Mesenchymal stem cell (in vitro differentiated cells and primary cell): Measurements from ENCODE around the gene PFAS.

Experiments
- DNase-seq: peaks from one replicate; pipeline ENCODE4 v3.0.0-alpha.2; 2013
- H2AFZ ChIP-seq: one replicate; pipeline ENCODE4 v1.6.1; 2013; ENCODE audit warnings: low read depth, mild to moderate bottlenecking, control low read depth, inconsistent platforms, low read length, moderate library complexity
- H2AK5ac ChIP-seq: 2 replicates; pipeline ENCODE4 v1.6.1; 2013; ENCODE audit warnings: low read length, moderate library complexity, mild to moderate bottlenecking, inconsistent platforms; ENCODE audit not compliant: severe bottlenecking
- H2BK120ac ChIP-seq: one replicate; pipeline ENCODE4 v1.6.1; 2013; ENCODE audit warnings: low read depth, mild to moderate bottlenecking, inconsistent platforms, low read length, moderate library complexity
- H2BK12ac ChIP-seq, 2 experiments: one replicate each; pipeline ENCODE4 v1.6.1; 2013; ENCODE audit warnings: inconsistent platforms in 2 of 2, low read length in 2 of 2, mild to moderate bottlenecking in 2 of 2, moderate library complexity in 2 of 2, control low read depth in 1 of 2
- H2BK15ac ChIP-seq: one replicate; pipeline ENCODE4 v1.6.1; 2013; ENCODE audit warnings: mild to moderate bottlenecking, low read depth, inconsistent platforms; ENCODE audit not compliant: poor library complexity, severe bottlenecking
- H2BK5ac ChIP-seq: 2 replicates; pipeline ENCODE4 v1.6.1; 2013; ENCODE audit warnings: low read depth, mild to moderate bottlenecking, low read length, control low read depth, inconsistent platforms; ENCODE audit not compliant: poor library complexity, severe bottlenecking
- H3K14ac ChIP-seq, 2 experiments: one replicate each; pipeline ENCODE4 v1.6.1; 2013; ENCODE audit warnings: inconsistent platforms in 2 of 2, low read length in 2 of 2, control low read depth in 1 of 2, mild to moderate bottlenecking in 1 of 2, moderate library complexity in 1 of 2
- H3K18ac ChIP-seq, 2 experiments: one replicate each; pipeline ENCODE4 v1.6.1; 2013; ENCODE audit warnings: inconsistent platforms in 2 of 2, low read length in 2 of 2, control low read depth in 1 of 2, low read depth in 1 of 2, mild to moderate bottlenecking in 1 of 2
- H3K23ac ChIP-seq, 2 experiments: one replicate each; pipeline ENCODE4 v1.6.1; 2013; ENCODE audit warnings: inconsistent platforms in 2 of 2, low read length in 2 of 2, mild to moderate bottlenecking in 2 of 2, moderate library complexity in 2 of 2, control low read depth in 1 of 2
- H3K27ac ChIP-seq: 2 replicates; pipeline ENCODE4 v1.5.1; 2013; ENCODE audit warnings: mild to moderate bottlenecking, moderate library complexity, low read length, control low read depth, inconsistent platforms; ENCODE audit not compliant: poor library complexity, severe bottlenecking
- H3K27me3 ChIP-seq, 2 experiments: 2 replicates each; pipeline versions ENCODE4 v1.6.1 to v1.7.0; 2013; ENCODE audit warnings: low read length in 2 of 2, mild to moderate bottlenecking in 2 of 2, moderate library complexity in 2 of 2, control low read depth in 1 of 2, inconsistent platforms in 1 of 2; ENCODE audit not compliant: control insufficient read depth in 1 of 2, insufficient read depth in 1 of 2
- H3K36me3 ChIP-seq, 2 experiments: 2 replicates each; pipeline versions ENCODE4 v1.6.1 to v1.7.0; 2013; ENCODE audit warnings: low read length in 2 of 2, control low read depth in 1 of 2, inconsistent platforms in 1 of 2, low read depth in 1 of 2, mild to moderate bottlenecking in 1 of 2; ENCODE audit not compliant: insufficient read depth in 2 of 2, control insufficient read depth in 1 of 2
- H3K4ac ChIP-seq, 2 experiments: one replicate each; pipeline ENCODE4 v1.6.1; 2013; ENCODE audit warnings: inconsistent platforms in 2 of 2, low read length in 2 of 2, mild to moderate bottlenecking in 2 of 2, moderate library complexity in 2 of 2, control low read depth in 1 of 2, low read depth in 1 of 2
- H3K4me1 ChIP-seq: 2 replicates; pipeline ENCODE4 v1.6.1; 2013; ENCODE audit warnings: low read depth, low read length, control low read depth; ENCODE audit not compliant: control insufficient read depth, insufficient read depth
- H3K4me2 ChIP-seq: 2 replicates; pipeline ENCODE4 v1.6.1; 2013; ENCODE audit warnings: low read length, mild to moderate bottlenecking, inconsistent platforms; ENCODE audit not compliant: poor library complexity, severe bottlenecking
- H3K4me3 ChIP-seq, 2 experiments: 2 replicates each; pipeline versions ENCODE4 v1.5.1 to v1.7.0; 2013; ENCODE audit warnings: low read length in 2 of 2, mild to moderate bottlenecking in 2 of 2, control low read depth in 1 of 2, low read depth in 1 of 2; ENCODE audit not compliant: insufficient read depth in 1 of 2
- H3K79me1 ChIP-seq: replicated peaks from 2 replicates; pipeline ENCODE4 v1.6.1; 2013; ENCODE audit warnings: mild to moderate bottlenecking, control low read depth, low read length, inconsistent platforms; ENCODE audit not compliant: poor library complexity, severe bottlenecking
- H3K9ac ChIP-seq: 2 replicates; pipeline ENCODE4 v1.7.0; 2013; ENCODE audit warnings: mild to moderate bottlenecking, low read length, moderate library complexity
- H3K9me3 ChIP-seq: 2 replicates; pipeline ENCODE4 v1.7.0; 2013; ENCODE audit warnings: mild to moderate bottlenecking, low read length; ENCODE audit not compliant: control insufficient read depth
- H4K8ac ChIP-seq: one replicate; pipeline ENCODE4 v1.6.1; 2013; ENCODE audit warnings: inconsistent platforms, mild to moderate bottlenecking, low read length, moderate library complexity
- H4K91ac ChIP-seq: one replicate; pipeline ENCODE4 v1.6.1; 2013; ENCODE audit warnings: mild to moderate bottlenecking, low read length, inconsistent platforms
- WGBS: methylation state at CpG from one replicate; pipeline ENCODE4 v1.1.7; 2013; ENCODE audit warnings: mixed read lengths; 5-methylcytosine and 5-hydroxymethylcytosine counted together

The PFAS gene

DNA sequence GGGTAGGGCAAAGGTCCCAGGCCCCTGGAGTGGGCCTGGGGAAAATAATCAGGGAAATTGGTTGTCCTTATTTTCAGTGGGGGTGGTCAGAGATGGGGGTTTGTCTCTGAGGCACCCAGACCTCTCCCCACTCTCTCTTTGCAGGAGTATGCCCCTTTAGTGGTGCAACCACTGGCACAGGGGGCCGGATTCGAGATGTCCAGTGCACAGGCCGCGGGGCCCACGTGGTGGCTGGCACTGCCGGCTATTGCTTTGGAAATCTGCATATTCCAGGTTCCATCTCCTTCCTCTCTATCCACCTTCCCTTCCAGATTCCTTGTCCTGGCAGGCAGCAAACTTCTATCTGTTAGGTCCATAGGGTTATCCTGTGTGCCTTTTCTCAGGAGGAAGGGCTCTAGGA lies 7.6 kb downstream of the PFAS start:
- H3K9ac ChIP-seq: no peak overlapping the region
- H2BK12ac ChIP-seq: no peak overlapping the region
- no peak overlapping the region for H2BK120ac ChIP-seq
- H3K9me3 ChIP-seq: no peaks in the 10 kb centered on the region
- peaks cover 41 to 57% of the 10 kb centered on the region in 2 experiments for H3K36me3 ChIP-seq
- no peak overlapping the region for H3K4me3 ChIP-seq
- no peak overlapping the region for H3K4me2 ChIP-seq
- no peak overlapping the region for H4K91ac ChIP-seq
- H2AK5ac ChIP-seq: no peak overlapping the region
- H3K14ac ChIP-seq: no peak overlapping the region
- no peak overlapping the region for H2BK5ac ChIP-seq
- no peak overlapping the region for H2AFZ ChIP-seq
- no peak for DNase-seq
- no peak overlapping the region for H3K23ac ChIP-seq
- H3K79me1 ChIP-seq: peaks cover 15% of the 10 kb centered on the region
- H3K4me1 ChIP-seq: no peaks in the 10 kb centered on the region
- no peak overlapping the region for H3K18ac ChIP-seq
- H4K8ac ChIP-seq: no peak overlapping the region
- no peak overlapping the region for H2BK15ac ChIP-seq
- H3K4ac ChIP-seq: no peak overlapping the region
- WGBS: 100% methylated on average over 4 of the region's 6 CpGs
- H3K27me3 ChIP-seq: no peaks in the 10 kb centered on the region
- no peak overlapping the region for H3K27ac ChIP-seq

DNA sequence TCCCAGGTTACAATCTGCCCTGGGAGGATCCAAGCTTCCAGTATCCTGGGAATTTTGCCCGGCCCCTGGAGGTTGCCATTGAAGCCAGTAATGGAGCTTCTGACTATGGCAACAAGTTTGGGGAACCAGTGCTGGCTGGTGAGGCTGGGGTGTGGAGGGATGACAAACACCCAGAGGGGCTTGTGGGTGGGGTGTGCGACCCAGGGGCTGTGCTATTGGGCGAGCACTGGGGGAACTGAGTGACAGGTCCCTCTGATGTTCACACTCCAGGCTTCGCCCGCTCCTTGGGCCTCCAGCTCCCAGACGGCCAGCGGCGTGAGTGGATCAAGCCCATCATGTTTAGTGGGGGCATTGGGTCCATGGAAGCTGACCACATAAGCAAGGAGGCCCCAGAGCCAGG lies 8.7 kb downstream of the PFAS start:
- H2BK15ac ChIP-seq: no peak overlapping the region
- H3K9me3 ChIP-seq: no peaks in the 10 kb centered on the region
- no peak overlapping the region for H2BK120ac ChIP-seq
- no peaks in the 10 kb centered on the region for H3K27me3 ChIP-seq
- H3K4me1 ChIP-seq: no peaks in the 10 kb centered on the region
- no peak overlapping the region for H3K27ac ChIP-seq
- no peak overlapping the region for H3K4ac ChIP-seq
- 95% methylated on average over 8 of the region's 8 CpGs for WGBS
- H2BK5ac ChIP-seq: no peak overlapping the region
- no peak for DNase-seq
- no peak overlapping the region for H3K23ac ChIP-seq
- H4K91ac ChIP-seq: no peak overlapping the region
- H3K14ac ChIP-seq: no peak overlapping the region
- H3K36me3 ChIP-seq: peaks cover 48 to 68% of the 10 kb centered on the region in 2 experiments
- no peak overlapping the region for H2AFZ ChIP-seq
- H4K8ac ChIP-seq: no peak overlapping the region
- H3K79me1 ChIP-seq: peaks cover 14% of the 10 kb centered on the region
- no peak overlapping the region for H3K4me2 ChIP-seq
- H2BK12ac ChIP-seq: no peak overlapping the region
- no peak overlapping the region for H3K18ac ChIP-seq
- H3K4me3 ChIP-seq: no peak overlapping the region
- no peak overlapping the region for H2AK5ac ChIP-seq
- no peak overlapping the region for H3K9ac ChIP-seq

DNA sequence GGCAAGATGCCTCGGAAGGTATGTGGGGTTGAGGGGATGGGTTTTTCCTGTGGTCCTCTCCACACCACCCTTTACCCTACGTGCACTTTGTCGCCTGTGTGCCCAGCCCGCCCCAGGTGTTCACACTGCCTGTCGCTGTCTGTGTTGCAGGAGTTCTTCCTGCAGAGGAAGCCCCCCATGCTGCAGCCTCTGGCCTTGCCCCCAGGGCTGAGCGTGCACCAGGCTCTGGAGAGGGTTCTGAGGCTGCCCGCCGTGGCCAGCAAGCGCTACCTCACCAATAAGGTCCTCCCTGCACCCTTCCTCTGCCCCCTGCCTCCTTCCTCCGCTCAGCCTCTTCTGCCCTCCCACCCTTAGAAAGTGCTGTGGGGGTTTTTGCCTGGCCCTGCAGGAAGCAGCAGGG lies 15.2 kb downstream of the PFAS start:
- Histone ChIP-seq H4K8ac (no peak overlapping the region), H2BK15ac (no peak overlapping the region), H3K27me3 (no peaks in the 10 kb centered on the region), H3K36me3 (peaks cover 72 to 73% of the 10 kb centered on the region in 2 experiments), H3K9ac (no peak overlapping the region), H4K91ac (no peak overlapping the region), H2BK120ac (no peak overlapping the region), H2BK12ac (no peak overlapping the region), H3K4me2 (no peak overlapping the region), H3K14ac (no peak overlapping the region), H3K27ac (no peak overlapping the region), H3K18ac (no peak overlapping the region), H3K4ac (no peak overlapping the region), H3K4me1 (no peaks in the 10 kb centered on the region), H2BK5ac (no peak overlapping the region), H2AK5ac (no peak overlapping the region), H3K4me3 (no peak overlapping the region), H3K79me1 (no peaks in the 10 kb centered on the region), H3K23ac (no peak overlapping the region), H3K9me3 (no peaks in the 10 kb centered on the region), H2AFZ (no peak overlapping the region)
- no peak for DNase-seq
- 95% methylated on average over 5 of the region's 10 CpGs for WGBS

DNA sequence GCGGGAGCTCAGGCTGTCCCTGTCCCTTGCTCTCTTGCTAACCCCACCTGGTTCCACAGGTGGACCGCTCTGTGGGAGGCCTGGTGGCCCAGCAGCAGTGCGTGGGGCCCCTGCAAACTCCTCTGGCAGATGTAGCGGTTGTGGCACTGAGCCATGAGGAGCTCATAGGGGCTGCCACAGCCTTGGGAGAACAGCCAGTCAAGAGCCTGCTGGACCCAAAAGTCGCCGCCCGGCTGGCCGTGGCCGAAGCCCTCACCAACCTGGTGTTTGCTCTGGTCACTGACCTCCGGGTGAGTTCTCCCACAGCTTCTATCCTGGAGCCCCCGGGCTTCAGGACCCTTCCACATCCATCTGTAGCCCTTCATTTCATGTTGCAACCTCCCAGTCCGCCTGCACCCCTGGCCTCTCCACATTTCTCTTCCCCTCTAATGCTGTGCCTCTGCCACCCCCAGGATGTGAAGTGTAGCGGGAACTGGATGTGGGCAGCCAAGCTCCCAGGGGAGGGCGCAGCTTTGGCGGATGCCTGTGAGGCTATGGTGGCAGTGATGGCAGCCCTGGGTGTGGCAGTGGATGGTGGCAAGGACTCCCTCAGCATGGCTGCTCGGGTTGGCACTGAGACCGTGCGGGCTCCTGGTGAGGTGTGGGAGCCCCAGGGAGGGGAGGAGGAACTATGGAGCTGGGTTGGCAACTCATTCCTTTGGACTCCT lies 15.9 kb downstream of the PFAS start:
- WGBS: 98% methylated on average over 17 of the region's 18 CpGs
- Histone ChIP-seq H4K91ac (no peak overlapping the region), H2BK120ac (no peak overlapping the region)

More for the DNA sequence above, 15.9 kb downstream of the PFAS start:
- H3K27ac ChIP-seq: no peak overlapping the region
- H3K27me3 ChIP-seq: no peaks in the 10 kb centered on the region
- no peak overlapping the region for H3K4me2 ChIP-seq
- H3K14ac ChIP-seq: no peak overlapping the region
- no peaks in the 10 kb centered on the region for H3K9me3 ChIP-seq
- no peak overlapping the region for H4K8ac ChIP-seq
- no peak overlapping the region for H2BK12ac ChIP-seq
- H3K4ac ChIP-seq: no peak overlapping the region
- H2BK15ac ChIP-seq: no peak overlapping the region
- H3K23ac ChIP-seq: no peak overlapping the region
- H2BK5ac ChIP-seq: no peak overlapping the region
- H3K9ac ChIP-seq: no peak overlapping the region
- H2AFZ ChIP-seq: no peak overlapping the region
- no peaks in the 10 kb centered on the region for H3K79me1 ChIP-seq
- H2AK5ac ChIP-seq: no peak overlapping the region
- H3K36me3 ChIP-seq: peaks cover 73 to 74% of the 10 kb centered on the region in 2 experiments
- H3K4me3 ChIP-seq: no peak overlapping the region
- no peak for DNase-seq
- no peak overlapping the region for H3K18ac ChIP-seq
- H3K4me1 ChIP-seq: no peaks in the 10 kb centered on the region
